ENCODE results near the gene HID1. TPM values are rescaled to one million over a fixed set of nuclear protein-coding genes. Genes with fewer than 3 reads are reported as not detected.
A peak's percentile ranks its signal among the peaks of the same experiment; 100 is the strongest.

Gene HID1
- total RNA-seq, 4 donors from 2014 or later: 80.0 to 148 (median 124) TPM

- TF ChIP-seq POLR2A (IDR thresholded peaks at IDR 0.05): no peak
- TF ChIP-seq CTCF (IDR thresholded peaks at IDR 0.05): no peak
- Histone ChIP-seq H3K9me3 (no peaks in the 10 kb centered on the region), H3K4me3 (no peak overlapping the region), H3K36me3 (no peaks in the 10 kb centered on the region), H3K27me3 (peaks cover 0 to 23% of the 10 kb centered on the region in 2 donors), H3K4me1 (peaks cover 4 to 25% (median 18%) of the 10 kb centered on the region in 4 donors), H3K27ac (no peak overlapping the region)
- no peak for DNase-seq
Observed at GRCh38 chr17:74920642-74921025, 51.9 kb downstream of the HID1 start.

- Histone ChIP-seq H3K9me3 (no peaks in the 10 kb centered on the region), H3K4me3 (no peak overlapping the region), H3K27me3 (peaks cover 0 to 23% of the 10 kb centered on the region in 2 donors), H3K36me3 (no peaks in the 10 kb centered on the region), H3K27ac (no peak overlapping the region), H3K4me1 (peaks cover 4 to 25% (median 18%) of the 10 kb centered on the region in 4 donors)
- DNase-seq: no peak
- no peak for TF ChIP-seq POLR2A (IDR thresholded peaks at IDR 0.05)
- no peak for TF ChIP-seq CTCF (IDR thresholded peaks at IDR 0.05)
Observed at GRCh38 chr17:74920306-74920620, 52.3 kb downstream of the HID1 start.

- Histone ChIP-seq H3K4me1 (peaks cover 4 to 22% (median 18%) of the 10 kb centered on the region in 4 donors), H3K27me3 (peaks cover 0 to 20% of the 10 kb centered on the region in 2 donors), H3K9me3 (no peaks in the 10 kb centered on the region), H3K27ac (no peak overlapping the region), H3K4me3 (no peak overlapping the region), H3K36me3 (no peaks in the 10 kb centered on the region)
- DNase-seq: no peak
- TF ChIP-seq POLR2A (IDR thresholded peaks at IDR 0.05): no peak
- TF ChIP-seq CTCF (IDR thresholded peaks at IDR 0.05): peak in 3 of 6 experiments; percentile 29 to 32 (median 32)
Observed at GRCh38 chr17:74919440-74920305, 52.9 kb downstream of the HID1 start.

GRCh38 chr17:74918906-74919305, 53.7 kb downstream of the HID1 start:
- Histone ChIP-seq H3K27me3 (peaks cover 0 to 12% of the 10 kb centered on the region in 2 donors), H3K27ac (no peak overlapping the region), H3K36me3 (no peaks in the 10 kb centered on the region), H3K4me1 (peaks cover 4 to 14% (median 13%) of the 10 kb centered on the region in 4 donors), H3K9me3 (no peaks in the 10 kb centered on the region), H3K4me3 (no peak overlapping the region)
- no peak for DNase-seq
- TF ChIP-seq POLR2A (IDR thresholded peaks at IDR 0.05) (no peak), CTCF (IDR thresholded peaks at IDR 0.05) (no peak)

GRCh38 chr17:74917430-74917829, 55.1 kb downstream of the HID1 start:
- H3K27me3 ChIP-seq: no peaks in the 10 kb centered on the region

More at GRCh38 chr17:74917430-74917829, 55.1 kb downstream of the HID1 start:
- H3K36me3 ChIP-seq: no peaks in the 10 kb centered on the region
- H3K9me3 ChIP-seq: no peaks in the 10 kb centered on the region
- TF ChIP-seq POLR2A (IDR thresholded peaks at IDR 0.05) (no peak), CTCF (IDR thresholded peaks at IDR 0.05) (no peak)
- DNase-seq: no peak
- no peak overlapping the region for H3K4me3 ChIP-seq
- H3K4me1 ChIP-seq: no peaks in the 10 kb centered on the region
- no peak overlapping the region for H3K27ac ChIP-seq
